ENCODE data around the gene TRIM51.
"Not testable (repeated sequence)": the region's sequence is repeated elsewhere in the genome, so short reads cannot be mapped to it uniquely, and the experiment has no call there.

- TF ChIP-seq CTCF (IDR thresholded peaks at IDR 0.05; ENCODE audit: insufficient read depth, low read length, poor library complexity, severe bottlenecking); EZH2phosphoT487 (conservative IDR thresholded peaks at IDR 0.05; ENCODE audit: low read length): not testable (repeated sequence)
Measured at GRCh38 chr11:55872731-55873130, 10.4 kb upstream of the TRIM51 start.
